GM23248 (cell line): ENCODE results near the gene RDH11. TPM values are rescaled to one million over a fixed set of nuclear protein-coding genes. Genes with fewer than 3 reads are reported as not detected.

Source experiments
- DNase-seq: peaks from one replicate; pipeline ENCODE4 v3.0.0-alpha.2; 2015
- H2AFZ ChIP-seq: fragments of 200-600 bp; sonication (generic); 2 replicates; pipeline ENCODE4 v1.6.1; 2016; ENCODE audit warnings: antibody characterized with exemption
- H3F3A ChIP-seq: fragments of 200-600 bp; sonication (generic); 2 replicates; pipeline ENCODE4 v1.6.1; 2016; ENCODE audit warnings: mild to moderate bottlenecking, antibody characterized with exemption, mixed run types; ENCODE audit not compliant: insufficient read depth
- H3K27ac ChIP-seq: fragments of 200-600 bp; sonication (generic); 2 replicates; pipeline ENCODE4 v1.5.1; 2016; ENCODE audit warnings: mild to moderate bottlenecking
- H3K27me3 ChIP-seq: fragments of 200-600 bp; sonication (generic); replicated peaks from 2 replicates; pipeline ENCODE4 v1.6.1; 2016; ENCODE audit warnings: mild to moderate bottlenecking; ENCODE audit not compliant: insufficient read depth
- H3K36me3 ChIP-seq: fragments of 200-600 bp; sonication (generic); 2 replicates; pipeline ENCODE4 v1.6.1; 2016; ENCODE audit warnings: low read depth, mild to moderate bottlenecking
- H3K4me1 ChIP-seq: fragments of 200-600 bp; sonication (generic); 2 replicates; pipeline ENCODE4 v1.6.1; 2016; ENCODE audit warnings: mild to moderate bottlenecking; ENCODE audit not compliant: insufficient read depth
- H3K4me2 ChIP-seq: fragments of 200-600 bp; sonication (generic); one replicate; pipeline ENCODE4 v1.6.1; 2016; ENCODE audit warnings: mild to moderate bottlenecking; ENCODE audit not compliant: unreplicated experiment
- H3K4me3 ChIP-seq: fragments of 200-600 bp; sonication (generic); 2 replicates; pipeline ENCODE4 v1.5.1; 2016; ENCODE audit warnings: mild to moderate bottlenecking
- H3K79me2 ChIP-seq: fragments of 200-600 bp; sonication (generic); 2 replicates; pipeline ENCODE4 v1.6.1; 2016; ENCODE audit warnings: mild to moderate bottlenecking; ENCODE audit not compliant: insufficient read depth
- H3K9ac ChIP-seq: fragments of 200-600 bp; sonication (generic); 2 replicates; pipeline ENCODE4 v1.6.1; 2016; ENCODE audit warnings: mild to moderate bottlenecking
- H3K9me2 ChIP-seq: fragments of 200-600 bp; sonication (generic); 2 replicates; pipeline ENCODE4 v1.6.1; 2016; ENCODE audit warnings: mixed run types, mild to moderate bottlenecking, moderate library complexity; ENCODE audit not compliant: insufficient read depth
- H3K9me3 ChIP-seq: fragments of 200-600 bp; sonication (generic); one replicate; pipeline ENCODE4 v1.6.1; 2017; ENCODE audit warnings: low read depth
- H4K20me1 ChIP-seq: fragments of 200-600 bp; sonication (generic); 2 replicates; pipeline ENCODE4 v1.6.0; 2016; ENCODE audit not compliant: insufficient read depth
- EZH2 ChIP-seq: fragments of 200-600 bp; sonication (generic); IDR thresholded peaks from 2 replicates; pipeline ENCODE4 v1.6.1; 2018; ENCODE audit warnings: antibody characterized with exemption, mild to moderate bottlenecking; ENCODE audit not compliant: insufficient read depth, poor library complexity, severe bottlenecking
- EZH2phosphoT487 ChIP-seq: fragments of 200-600 bp; sonication (generic); IDR thresholded peaks from 2 replicates; pipeline ENCODE4 v1.6.1; 2018; ENCODE audit warnings: antibody characterized with exemption, moderate library complexity, mild to moderate bottlenecking, low read depth; ENCODE audit not compliant: insufficient read depth
- WGBS, 2 experiments: methylation state at CpG; one replicate each; pipeline ENCODE4 v1.1.6; 2015 to 2017; ENCODE audit warnings: low lambda C conversion rate in 2 of 2, low coverage in 1 of 2; ENCODE audit errors: missing lambda C conversion rate in 2 of 2; 5-methylcytosine and 5-hydroxymethylcytosine counted together
- in situ Hi-C: fragments of 300-500 bp; cut with MboI; formaldehyde crosslinking; loops from 2 replicates; pipeline ENCODE4 v1.15.0; 2020
- polyA plus RNA-seq: library from polyadenylated mRNA; unstranded; fragments of >200 nt; fragmentation: Nextera tagmentation; extraction: Ambion mirVana; gene quantifications from 2 replicates; pipeline ENCODE4 v1.2.1, GENCODE V29; 2016
- total RNA-seq: library from RNA; depleted of rRNA; stranded (reverse); fragments of >200 nt; shearing (Covaris generic); gene quantifications from 2 replicates; pipeline ENCODE4 v1.2.3, GENCODE V29; 2014

RDH11 gene
- total and polyA plus RNA-seq, 2 experiments from 2014 or later, result 56.7 to 59.1 TPM

DNA sequence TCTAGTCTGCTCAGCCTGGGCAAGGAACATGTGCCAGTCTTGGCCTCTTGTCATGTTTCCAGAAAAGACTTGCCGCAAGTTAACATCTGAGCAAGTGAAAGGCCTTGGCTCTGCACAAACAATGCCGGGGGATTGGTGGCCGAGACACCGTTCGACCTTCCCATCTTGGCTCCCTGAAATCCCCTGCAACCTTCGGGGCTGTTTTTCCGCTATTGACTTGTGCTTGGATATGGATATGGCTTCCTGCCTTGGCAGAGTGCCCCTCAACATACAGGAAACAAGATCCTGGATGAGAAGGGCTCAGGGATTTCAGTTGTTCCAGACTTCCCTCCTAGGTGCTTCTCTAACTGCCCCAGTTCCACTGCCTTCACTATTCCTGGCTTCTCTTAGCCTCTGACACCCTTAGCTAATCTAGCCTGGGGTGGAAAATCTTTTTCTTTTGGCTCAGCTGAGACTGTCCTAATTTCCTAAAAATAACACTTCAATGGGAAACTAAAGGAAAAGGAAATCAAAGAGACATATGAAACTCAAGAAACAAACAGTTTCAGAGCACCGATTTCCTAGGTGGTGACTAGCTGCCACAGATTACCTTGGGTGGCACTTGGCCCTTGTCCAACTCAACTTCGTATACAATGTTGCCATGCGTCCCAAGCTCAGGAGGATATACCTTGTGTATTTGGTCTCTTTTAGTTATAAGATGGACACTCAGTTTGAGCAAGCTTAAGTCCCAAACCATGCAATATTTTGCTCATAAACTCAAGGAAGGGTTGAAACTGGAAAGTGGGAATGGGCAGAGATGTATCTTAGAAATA is 40.0 kb upstream of the RDH11 start:
- Histone ChIP-seq H2AFZ (no peak overlapping the region), H3K79me2 (no peaks in the 10 kb centered on the region), H3K4me3 (no peak overlapping the region), H3F3A (peaks cover 14% of the 10 kb centered on the region), H3K9me2 (no peaks in the 10 kb centered on the region), H3K27ac (no peak overlapping the region), H3K4me2 (no peak overlapping the region), H3K36me3 (no peaks in the 10 kb centered on the region), H3K9ac (no peak overlapping the region), H4K20me1 (no peaks in the 10 kb centered on the region), H3K27me3 (peaks cover 2% of the 10 kb centered on the region; the same call in 1 of the 2 replicates), H3K9me3 (no peaks in the 10 kb centered on the region), H3K4me1 (peaks cover 10% of the 10 kb centered on the region)
- in situ Hi-C loops, result no loop called here
- DNase-seq, result no peak
- 93 to 94% methylated on average over 10 of the region's 10 CpGs for WGBS, 2 experiments
- TF ChIP-seq EZH2phosphoT487, result no peak
- TF ChIP-seq EZH2, result no peak

GRCh38 chr14:67734675-67735074 is 39.1 kb upstream of the RDH11 start:
- Histone ChIP-seq H3K4me1 (peaks cover 10% of the 10 kb centered on the region), H2AFZ (no peak overlapping the region), H3K27ac (no peak overlapping the region), H3K4me3 (no peak overlapping the region), H3K4me2 (no peak overlapping the region), H3K9me2 (no peaks in the 10 kb centered on the region), H3K27me3 (peaks cover 10% of the 10 kb centered on the region), H3K36me3 (no peaks in the 10 kb centered on the region), H4K20me1 (no peaks in the 10 kb centered on the region), H3K9me3 (no peaks in the 10 kb centered on the region), H3K79me2 (no peaks in the 10 kb centered on the region), H3F3A (peaks cover 11% of the 10 kb centered on the region), H3K9ac (no peak overlapping the region)
- in situ Hi-C loops, result no loop called here
- 66 to 71% methylated on average over 3 of the region's 3 CpGs for WGBS, 2 experiments
- TF ChIP-seq EZH2phosphoT487 (no peak), EZH2 (no peak)
- peak; percentile 45 for DNase-seq

GRCh38 chr14:67733616-67734015 is 38.1 kb upstream of the RDH11 start:
- in situ Hi-C loops, result no loop called here
- WGBS, 2 experiments, result 71 to 74% methylated on average over 4 of the region's 4 CpGs
- no peak for TF ChIP-seq EZH2
- TF ChIP-seq EZH2phosphoT487, result no peak

DNA sequence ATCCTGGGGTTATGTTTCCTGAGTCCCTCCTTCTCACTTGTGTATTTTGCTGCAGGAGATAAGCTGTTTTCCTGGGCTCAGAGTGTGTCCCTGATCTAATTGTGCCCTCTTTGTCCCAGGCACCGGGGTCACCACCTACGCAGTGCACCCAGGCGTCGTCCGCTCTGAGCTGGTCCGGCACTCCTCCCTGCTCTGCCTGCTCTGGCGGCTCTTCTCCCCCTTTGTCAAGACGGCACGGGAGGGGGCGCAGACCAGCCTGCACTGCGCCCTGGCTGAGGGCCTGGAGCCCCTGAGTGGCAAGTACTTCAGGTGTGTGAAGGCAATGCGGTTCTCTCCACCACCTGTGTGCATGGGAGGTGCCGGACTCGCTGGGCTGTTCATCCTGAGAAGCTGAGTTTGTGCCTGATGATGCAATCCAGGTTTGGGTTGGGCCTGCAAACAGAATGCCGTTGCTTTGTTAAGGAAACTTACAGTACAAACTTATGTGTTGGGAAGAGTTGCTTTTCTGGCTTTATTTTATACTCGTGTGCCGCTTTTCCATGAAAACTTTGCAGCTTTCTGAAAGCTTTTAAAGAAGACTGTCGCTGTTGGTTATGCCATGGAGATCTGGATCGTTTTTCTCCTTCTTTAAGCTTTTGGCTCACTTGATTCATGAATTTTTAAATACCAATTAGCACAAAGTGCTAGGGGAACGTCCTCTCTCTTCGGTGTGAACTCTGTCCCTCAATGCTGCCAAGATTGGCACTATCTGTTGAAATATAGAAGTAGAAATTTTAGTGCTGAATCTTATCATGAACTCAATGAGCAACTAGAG is 33.7 kb upstream of the RDH11 start:
- peaks cover 43% of the 10 kb centered on the region for H3K27me3 ChIP-seq
- H3K9ac ChIP-seq, result no peak overlapping the region
- no peaks in the 10 kb centered on the region for H3F3A ChIP-seq
- no peaks in the 10 kb centered on the region for H3K36me3 ChIP-seq
- H3K9me2 ChIP-seq, result no peaks in the 10 kb centered on the region
- WGBS, 2 experiments, result 65 to 67% methylated on average over 21 of the region's 21 CpGs
- H3K9me3 ChIP-seq, result no peaks in the 10 kb centered on the region
- no peak for TF ChIP-seq EZH2phosphoT487
- no peak for TF ChIP-seq EZH2
- no peak for DNase-seq
- in situ Hi-C loops, result no loop called here
- no peak overlapping the region for H3K4me3 ChIP-seq
- no peaks in the 10 kb centered on the region for H3K4me1 ChIP-seq
- H3K27ac ChIP-seq, result no peak overlapping the region
- H4K20me1 ChIP-seq, result no peaks in the 10 kb centered on the region
- no peak overlapping the region for H3K4me2 ChIP-seq
- H2AFZ ChIP-seq, result no peak overlapping the region
- no peaks in the 10 kb centered on the region for H3K79me2 ChIP-seq

More at GRCh38 chr14:67733616-67734015, 38.1 kb upstream of the RDH11 start:
- DNase-seq, result no peak
- Histone ChIP-seq H3K4me2 (no peak overlapping the region), H3K9me3 (no peaks in the 10 kb centered on the region), H3K4me1 (peaks cover 2% of the 10 kb centered on the region; the same call in 1 of the 2 replicates), H3K27me3 (peaks cover 16% of the 10 kb centered on the region), H3K27ac (no peak overlapping the region), H3K4me3 (no peak overlapping the region), H4K20me1 (no peaks in the 10 kb centered on the region), H3F3A (peaks cover 1% of the 10 kb centered on the region; the same call in 1 of the 2 replicates), H2AFZ (no peak overlapping the region), H3K79me2 (no peaks in the 10 kb centered on the region), H3K9me2 (no peaks in the 10 kb centered on the region), H3K9ac (no peak overlapping the region), H3K36me3 (no peaks in the 10 kb centered on the region)
